HG03135 (cell line): ENCODE results near the gene DYRK1A.

Experiments used
- ATAC-seq: cut with Tn5 transposase; IDR thresholded peaks from one replicate; pipeline ENCODE4 v1.9.1; 2021; ENCODE audit warnings: mild to moderate bottlenecking, moderate library complexity; ENCODE audit not compliant: unreplicated experiment

Gene DYRK1A

GRCh38 chr21:37414292-37415253 lies 48.0 kb downstream of the DYRK1A start:
- ATAC-seq: no peak

DNA sequence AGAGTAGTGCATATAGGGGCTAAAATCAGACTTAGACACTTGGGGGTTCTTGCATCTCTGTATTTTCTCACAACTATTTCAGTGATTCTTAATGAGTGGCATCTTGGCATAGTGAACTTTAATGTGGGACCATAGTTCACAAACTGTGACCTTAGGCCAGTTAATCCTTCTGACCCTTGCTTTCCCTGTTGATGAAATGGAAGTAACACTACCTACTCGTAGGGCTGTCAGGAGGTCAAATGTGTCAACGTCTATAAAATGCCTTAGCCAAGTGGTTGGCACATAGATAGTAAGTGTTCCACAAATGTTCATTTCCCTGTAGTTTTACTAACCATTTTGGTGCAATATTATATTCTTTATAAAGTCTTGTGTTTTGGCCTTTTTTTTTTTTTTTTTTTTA lies 49.4 kb downstream of the DYRK1A start:
- no peak for ATAC-seq

DNA sequence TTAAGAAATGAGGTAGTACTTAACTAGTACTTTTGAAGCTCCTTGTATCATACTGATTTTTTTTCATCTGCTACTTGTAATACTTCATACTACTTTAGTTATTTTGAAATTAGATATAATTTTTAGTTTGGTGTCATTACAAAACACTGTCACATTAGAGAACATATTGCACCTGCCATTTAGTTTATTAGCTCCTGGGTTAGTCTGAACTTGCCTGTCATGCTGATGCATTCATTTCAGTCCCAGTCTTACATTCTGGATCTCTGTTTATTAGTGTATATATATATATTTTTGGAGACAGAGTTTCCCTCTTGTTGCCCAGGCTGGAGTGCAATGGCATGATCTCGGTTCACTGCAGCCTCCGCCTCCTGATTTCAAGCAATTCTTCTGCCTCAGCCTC lies 50.3 kb downstream of the DYRK1A start:
- no peak for ATAC-seq

DNA sequence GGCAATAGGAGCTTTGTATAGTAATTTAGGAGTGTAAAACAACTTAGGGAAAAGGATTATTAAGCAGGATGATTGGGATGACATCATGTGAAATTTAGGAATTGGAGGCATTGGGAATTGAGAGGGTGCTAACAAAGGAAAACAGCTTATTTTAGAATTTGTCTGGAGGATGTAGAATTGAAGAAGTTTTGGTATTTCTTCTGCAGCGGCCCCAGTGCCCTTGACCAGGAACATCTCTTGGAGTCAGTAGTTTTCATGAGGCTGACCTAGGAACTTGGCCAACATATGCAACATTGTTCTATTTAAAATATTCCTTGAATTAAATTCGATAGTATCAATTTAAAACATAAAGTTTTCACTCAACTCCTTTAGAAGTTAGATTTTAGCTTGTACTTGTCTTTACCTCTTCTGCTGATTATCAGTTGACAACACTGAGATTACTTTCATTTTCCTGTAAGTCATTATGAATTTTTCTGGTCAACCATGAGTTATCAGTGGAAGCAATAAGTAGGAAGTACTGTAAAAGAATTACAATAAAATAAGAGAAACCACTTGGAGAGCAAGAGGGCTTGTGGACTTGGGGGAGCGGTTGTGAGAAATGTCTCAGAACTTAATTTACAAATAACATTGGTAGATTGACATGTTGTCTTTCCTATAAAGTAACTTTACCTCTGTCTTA lies 52.8 kb downstream of the DYRK1A start:
- ATAC-seq: no peak

DNA sequence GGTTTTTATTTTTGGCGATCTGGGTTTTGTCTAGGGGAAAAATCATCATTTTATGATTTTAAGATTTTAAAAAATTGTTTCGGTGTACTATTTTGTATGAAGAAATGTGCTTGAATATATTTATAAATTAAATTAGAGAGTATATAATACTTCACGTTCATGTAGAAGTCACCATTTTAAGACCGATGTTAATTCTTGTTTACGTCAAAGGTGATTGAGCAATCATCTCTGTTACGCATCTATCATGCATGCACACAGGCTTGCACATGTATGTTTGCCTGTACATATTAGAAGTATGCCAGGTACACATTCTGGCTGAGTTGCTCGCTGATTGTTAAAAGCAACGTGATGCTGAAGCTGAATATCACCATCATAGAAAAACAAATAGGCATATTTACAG lies 54.7 kb downstream of the DYRK1A start:
- ATAC-seq: no peak

GRCh38 chr21:37422382-37422781 lies 55.8 kb downstream of the DYRK1A start:
- no peak for ATAC-seq

DNA sequence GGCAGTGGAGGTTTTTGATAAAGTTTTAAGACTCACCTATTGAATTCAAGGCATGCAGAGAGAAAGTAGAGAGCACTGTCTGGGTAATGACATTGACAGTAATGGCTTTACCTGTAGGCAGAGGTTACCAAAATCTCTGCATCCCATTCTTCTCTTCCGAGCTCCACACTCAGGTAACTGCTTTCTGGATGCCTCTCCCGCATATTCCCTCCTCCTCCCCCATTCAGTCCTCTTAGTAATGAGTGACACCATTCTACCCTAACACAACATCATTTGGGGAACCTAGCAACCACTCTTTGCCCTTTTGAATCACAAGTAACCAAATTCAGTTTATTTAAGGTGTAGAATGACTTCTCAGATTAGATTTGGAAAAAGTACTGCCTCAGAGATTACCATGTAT lies 56.5 kb downstream of the DYRK1A start:
- no peak for ATAC-seq

GRCh38 chr21:37424396-37424795 lies 57.8 kb downstream of the DYRK1A start:
- no peak for ATAC-seq

- ATAC-seq: no peak
Observed at GRCh38 chr21:37425001-37425400, 58.4 kb downstream of the DYRK1A start.

DNA sequence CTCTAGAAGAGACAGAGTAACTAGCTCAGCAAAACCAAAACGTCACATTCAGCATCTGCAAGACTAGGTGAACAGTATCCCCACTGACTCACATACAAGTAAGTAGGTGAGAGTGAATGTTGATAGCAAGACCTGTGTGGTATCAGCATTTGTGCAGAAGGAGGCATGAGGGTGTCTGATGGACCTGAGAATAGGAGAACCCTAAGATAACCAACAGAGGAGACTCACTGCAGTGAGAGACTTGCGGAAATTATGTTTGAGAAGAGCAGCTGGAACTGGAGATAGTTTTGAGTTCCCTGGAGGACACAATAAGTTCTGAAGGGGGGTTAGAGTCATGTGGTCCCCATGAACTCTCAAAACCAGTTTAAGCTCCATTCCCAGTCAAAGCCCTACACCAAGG lies 59.1 kb downstream of the DYRK1A start:
- no peak for ATAC-seq

- ATAC-seq: no peak
Observed at GRCh38 chr21:37427221-37427620, 60.6 kb downstream of the DYRK1A start.

GRCh38 chr21:37429356-37429755 lies 62.8 kb downstream of the DYRK1A start:
- ATAC-seq: no peak

- no peak for ATAC-seq
Observed at GRCh38 chr21:37430184-37430821, 63.7 kb downstream of the DYRK1A start.

DNA sequence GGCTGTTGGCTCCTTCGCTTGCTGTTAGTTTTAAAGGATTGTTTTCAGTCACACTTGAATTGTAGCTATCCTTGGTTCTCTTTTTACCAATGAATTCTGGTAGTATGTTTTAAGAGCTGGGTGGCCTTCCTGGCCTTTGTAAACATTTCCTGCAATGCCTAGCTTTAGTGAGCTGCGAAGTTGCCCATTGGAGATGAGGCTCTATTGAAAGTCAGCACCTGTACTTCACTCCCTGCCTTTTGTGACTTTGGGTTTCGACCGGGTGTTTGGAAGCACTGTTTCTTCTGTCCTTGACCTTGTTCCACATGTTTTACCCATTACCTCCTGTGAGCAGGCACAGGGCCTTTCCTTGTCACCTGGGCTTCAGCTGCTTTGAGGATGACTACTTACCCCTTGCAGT lies 64.7 kb downstream of the DYRK1A start:
- ATAC-seq: no peak

- no peak for ATAC-seq
Observed at GRCh38 chr21:37432710-37433455, 66.3 kb downstream of the DYRK1A start.

- no peak for ATAC-seq
Observed at GRCh38 chr21:37433456-37433840, 66.9 kb downstream of the DYRK1A start.

DNA sequence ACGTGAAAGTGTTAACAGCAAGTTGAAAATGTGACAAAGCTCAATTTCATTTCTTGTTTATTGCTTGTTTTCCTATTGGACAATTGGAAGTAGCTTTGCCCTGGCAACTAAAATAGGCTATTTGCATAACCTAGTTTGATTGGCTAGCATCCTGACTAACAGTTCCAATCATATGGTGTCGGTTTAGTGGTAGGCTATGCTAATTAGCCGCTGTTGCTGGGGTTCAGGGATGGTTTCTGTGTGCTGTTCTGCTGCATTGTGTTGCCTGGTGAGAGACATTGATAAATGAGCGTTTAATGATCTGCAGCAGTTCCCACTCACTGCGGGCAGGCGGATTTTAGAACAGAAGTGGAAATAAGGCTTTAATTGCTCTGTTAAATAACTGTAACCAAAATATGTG lies 68.5 kb downstream of the DYRK1A start:
- ATAC-seq: no peak

GRCh38 chr21:37435711-37436110 lies 69.1 kb downstream of the DYRK1A start:
- ATAC-seq: no peak

- ATAC-seq: no peak
Observed at GRCh38 chr21:37436174-37436573, 69.6 kb downstream of the DYRK1A start.

- no peak for ATAC-seq
Observed at GRCh38 chr21:37437376-37438080, 71.0 kb downstream of the DYRK1A start.
